ENCODE results near the gene DAZAP1. TPM values are rescaled to one million over a fixed set of nuclear protein-coding genes. Genes with fewer than 3 reads are reported as not detected.

DAZAP1 gene
- total and polyA plus RNA-seq, 9 donors = 29.6 to 113 (median 77.4) TPM

DNA sequence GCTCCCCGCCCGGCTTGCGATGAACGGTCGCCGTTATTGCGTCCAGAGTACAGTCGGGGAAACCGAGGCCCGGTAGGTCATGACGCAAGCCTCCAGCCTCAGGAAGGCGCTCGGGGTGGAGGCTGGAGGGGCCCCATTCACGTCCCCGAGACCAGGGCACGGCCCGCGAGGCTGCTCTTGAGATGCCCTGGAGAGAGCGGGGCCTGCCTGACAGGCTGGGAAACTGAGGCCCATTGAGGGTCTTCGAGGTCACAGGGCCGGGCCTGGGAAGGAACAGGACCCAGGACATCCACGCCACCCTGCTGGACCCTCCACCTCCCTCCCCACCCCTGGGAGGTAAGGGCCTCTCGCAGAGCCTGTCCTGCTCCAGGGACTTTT is 23.3 kb upstream of the DAZAP1 start:
- Histone ChIP-seq H3K9me3 (no peaks in the 10 kb centered on the region), H3K27me3 (no peaks in the 10 kb centered on the region), H3K4me3 (peak overlapping the region; percentile 94), H3K27ac (peak overlapping the region; percentile 29 to 59), H3K36me3 (no peaks in the 10 kb centered on the region), H3K4me1 (ENCODE audit: insufficient read depth) (peaks cover 3% of the 10 kb centered on the region)
- no peak for DNase-seq
- intact Hi-C loops (cut with DNase I) = loop anchor here in 1 of 4 donors (10.0 kb wide), 1 partner anchor 109 kb away; the partner anchor contains the start of gene FAM174C
- TF ChIP-seq POLR2A (IDR thresholded peaks at IDR 0.05) = no peak
- TF ChIP-seq, protein P1, sequence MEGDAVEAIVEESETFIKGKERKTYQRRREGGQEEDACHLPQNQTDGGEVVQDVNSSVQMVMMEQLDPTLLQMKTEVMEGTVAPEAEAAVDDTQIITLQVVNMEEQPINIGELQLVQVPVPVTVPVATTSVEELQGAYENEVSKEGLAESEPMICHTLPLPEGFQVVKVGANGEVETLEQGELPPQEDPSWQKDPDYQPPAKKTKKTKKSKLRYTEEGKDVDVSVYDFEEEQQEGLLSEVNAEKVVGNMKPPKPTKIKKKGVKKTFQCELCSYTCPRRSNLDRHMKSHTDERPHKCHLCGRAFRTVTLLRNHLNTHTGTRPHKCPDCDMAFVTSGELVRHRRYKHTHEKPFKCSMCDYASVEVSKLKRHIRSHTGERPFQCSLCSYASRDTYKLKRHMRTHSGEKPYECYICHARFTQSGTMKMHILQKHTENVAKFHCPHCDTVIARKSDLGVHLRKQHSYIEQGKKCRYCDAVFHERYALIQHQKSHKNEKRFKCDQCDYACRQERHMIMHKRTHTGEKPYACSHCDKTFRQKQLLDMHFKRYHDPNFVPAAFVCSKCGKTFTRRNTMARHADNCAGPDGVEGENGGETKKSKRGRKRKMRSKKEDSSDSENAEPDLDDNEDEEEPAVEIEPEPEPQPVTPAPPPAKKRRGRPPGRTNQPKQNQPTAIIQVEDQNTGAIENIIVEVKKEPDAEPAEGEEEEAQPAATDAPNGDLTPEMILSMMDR (IDR thresholded peaks at IDR 0.05) = no peak
- TF ChIP-seq EP300 (IDR thresholded peaks at IDR 0.05) = no peak
- WGBS, 3 donors = 0 to 1% (median 0%) methylated on average over 22 to 23 of the region's 23 CpGs

DNA sequence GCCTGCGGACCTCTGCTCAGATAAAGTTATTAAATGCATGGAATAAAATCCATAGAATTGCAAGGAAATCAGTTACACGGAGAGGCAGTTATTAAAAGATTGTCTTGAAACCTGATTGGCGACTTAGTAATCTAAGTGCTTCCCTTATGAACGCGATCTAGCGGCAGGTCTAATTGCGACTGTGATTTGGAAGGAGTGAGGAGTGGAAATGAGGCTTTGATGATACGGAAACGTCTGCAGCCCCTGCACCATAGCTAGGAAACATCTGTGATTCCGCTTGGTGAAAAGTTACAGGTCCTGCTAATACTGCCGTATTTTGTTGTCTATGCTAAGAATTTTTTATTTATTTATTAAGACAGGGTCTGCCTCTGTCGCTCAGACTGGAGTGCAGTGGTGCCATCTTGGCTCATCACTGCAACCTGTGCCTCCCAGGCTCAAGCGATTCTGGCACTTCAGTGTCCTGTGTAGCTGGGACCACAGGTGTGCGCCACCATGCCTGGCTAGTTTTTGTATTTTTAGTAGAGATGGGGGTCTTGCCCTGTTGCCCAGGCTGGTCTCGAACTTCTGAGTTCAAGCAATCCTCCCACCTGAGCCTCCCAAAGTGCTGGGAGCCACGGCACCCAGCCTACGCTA is 22.8 kb upstream of the DAZAP1 start:
- intact Hi-C loops (cut with DNase I) = loop anchor here in 1 of 4 donors (10.0 kb wide), 1 partner anchor 110 kb away; the partner anchor contains the start of gene FAM174C
- no peak for DNase-seq
- Histone ChIP-seq H3K4me1 (ENCODE audit: insufficient read depth) (peaks cover 3% of the 10 kb centered on the region), H3K4me3 (peak overlapping the region; percentile 94), H3K27ac (no peak overlapping the region), H3K36me3 (no peaks in the 10 kb centered on the region), H3K27me3 (no peaks in the 10 kb centered on the region), H3K9me3 (no peaks in the 10 kb centered on the region)
- 27 to 29% (median 27%) methylated on average over 17 of the region's 17 CpGs for WGBS, 3 donors
- TF ChIP-seq, protein P1 (IDR thresholded peaks at IDR 0.05) = no peak
- TF ChIP-seq EP300 (IDR thresholded peaks at IDR 0.05) (no peak), POLR2A (IDR thresholded peaks at IDR 0.05) (no peak)

DNA sequence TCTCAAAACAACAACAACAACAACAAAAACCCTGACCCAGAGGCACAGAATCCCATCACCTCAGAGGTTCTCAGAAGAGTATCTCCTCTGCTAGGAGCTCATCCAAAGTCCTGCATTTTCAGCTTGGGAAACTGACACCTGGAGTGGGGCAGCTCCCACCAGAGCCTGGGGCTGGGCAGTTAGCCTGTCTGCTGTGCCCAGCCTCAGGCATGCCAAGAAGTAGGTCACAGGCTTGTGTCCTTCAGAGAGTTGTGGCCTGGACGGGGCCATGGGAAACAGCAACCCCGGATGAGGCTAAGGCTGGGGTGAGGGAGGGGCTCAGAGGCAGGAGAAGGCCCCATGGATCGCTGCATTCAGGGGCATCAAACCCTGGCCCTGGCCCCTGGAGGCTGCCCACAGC is 21.6 kb upstream of the DAZAP1 start:
- DNase-seq = no peak
- TF ChIP-seq EP300 (IDR thresholded peaks at IDR 0.05) (no peak), POLR2A (IDR thresholded peaks at IDR 0.05) (no peak)
- TF ChIP-seq, protein P1 (IDR thresholded peaks at IDR 0.05) = no peak
- Histone ChIP-seq H3K4me3 (no peak overlapping the region), H3K27me3 (no peaks in the 10 kb centered on the region), H3K4me1 (ENCODE audit: insufficient read depth) (peaks cover 3% of the 10 kb centered on the region), H3K27ac (no peak overlapping the region), H3K36me3 (no peaks in the 10 kb centered on the region), H3K9me3 (no peaks in the 10 kb centered on the region)
- WGBS, 3 donors = 93 to 97% (median 95%) methylated on average over 3 of the region's 3 CpGs
- intact Hi-C loops (cut with DNase I) = loop anchor here in 1 of 4 donors (10.0 kb wide), 1 partner anchor 111 kb away; the partner anchor contains the start of gene FAM174C

DNA sequence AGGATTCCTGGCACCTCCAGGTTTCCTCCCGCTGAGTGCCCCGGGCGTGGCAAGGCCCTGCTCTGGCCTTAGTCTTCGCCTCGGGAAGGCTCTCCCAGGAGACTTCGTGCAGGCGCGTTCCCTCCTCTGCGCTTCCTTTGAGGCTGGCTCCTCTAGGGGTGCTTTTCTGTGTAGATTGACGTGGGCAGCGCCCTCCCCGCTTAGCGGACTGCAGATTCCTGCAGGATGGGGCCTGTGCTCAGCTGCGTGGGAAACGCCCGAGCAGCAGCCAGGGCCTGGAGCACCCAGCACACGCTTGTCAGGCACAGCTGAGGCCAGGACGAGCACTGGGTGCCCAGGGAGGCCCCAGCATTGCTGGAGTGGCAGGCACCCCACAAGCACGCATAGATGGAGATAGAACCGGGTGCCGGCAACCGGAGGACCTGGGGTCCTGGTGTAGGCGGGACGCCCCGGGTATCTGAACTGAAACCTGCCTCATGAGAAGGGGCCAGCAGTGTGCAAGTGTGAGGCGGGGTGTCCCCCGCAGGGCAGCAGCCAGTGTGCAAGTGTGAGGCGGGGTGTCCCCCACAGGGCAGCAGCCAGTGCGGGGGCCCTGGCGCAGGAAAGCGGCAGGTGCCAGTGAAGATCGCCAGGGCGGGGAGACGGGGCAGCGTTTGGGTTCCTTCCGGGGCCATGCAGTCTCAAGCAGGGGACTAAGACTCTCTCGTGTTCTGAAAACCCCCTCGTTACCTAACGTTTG is 20.3 kb upstream of the DAZAP1 start:
- Histone ChIP-seq H3K9me3 (no peaks in the 10 kb centered on the region), H3K4me1 (ENCODE audit: insufficient read depth) (peaks cover 2% of the 10 kb centered on the region), H3K27ac (no peak overlapping the region), H3K27me3 (no peaks in the 10 kb centered on the region), H3K36me3 (no peaks in the 10 kb centered on the region), H3K4me3 (no peak overlapping the region)
- DNase-seq = no peak
- intact Hi-C loops (cut with DNase I) = loop anchor here in 1 of 4 donors (10.0 kb wide), 1 partner anchor 112 kb away; the partner anchor contains the start of gene FAM174C
- TF ChIP-seq EP300 (IDR thresholded peaks at IDR 0.05) (no peak), POLR2A (IDR thresholded peaks at IDR 0.05) (no peak)
- TF ChIP-seq, protein P1 (IDR thresholded peaks at IDR 0.05) = no peak
- 88 to 93% (median 89%) methylated on average over 39 of the region's 39 CpGs for WGBS, 3 donors

Measured in ovary (tissue), 9 donors.